Stomach (tissue), 9 donors: ENCODE data around the gene ACSM5. TPM values are rescaled to one million over a fixed set of nuclear protein-coding genes. Genes with fewer than 3 reads are reported as not detected.

ENCODE experiments used
- DNase-seq, 2 donors: peaks; one replicate each; pipeline versions ENCODE4 v3.0.0 to v3.0.0-alpha.2; 2013 to 2019
- H3K27ac ChIP-seq, 5 donors: fragments of 200-600 bp in 4 of 5; sonication (generic) in 4 of 5; one replicate each; pipeline ENCODE4 v1.5.1; 2013 to 2019; ENCODE audit warnings: mild to moderate bottlenecking in 1 of 5, moderate library complexity in 1 of 5
- H3K27me3 ChIP-seq, 3 donors: fragments of 200-600 bp; sonication (generic); one replicate each; pipeline ENCODE4 v1.5.1; 2017 to 2019; ENCODE audit warnings: mixed run types in 1 of 3
- H3K36me3 ChIP-seq, 4 donors: fragments of 200-600 bp; sonication (generic); 1 replicate in 3 of 4; 2 replicates in 1 of 4; pipeline ENCODE4 v1.5.1; 2016 to 2019
- H3K4me1 ChIP-seq, 4 donors: fragments of 200-600 bp; sonication (generic); one replicate each; pipeline ENCODE4 v1.5.1; 2016 to 2019
- H3K4me3 ChIP-seq, 4 donors: fragments of 200-600 bp; sonication (generic) in 3 of 4; one replicate each; pipeline ENCODE4 v1.5.1; 2016 to 2019; ENCODE audit warnings: mild to moderate bottlenecking in 1 of 4
- H3K9me3 ChIP-seq, 4 donors: fragments of 200-600 bp; sonication (generic); one replicate each; pipeline ENCODE4 v1.5.1; 2016 to 2019
- EP300 ChIP-seq: sonication (generic); formaldehyde crosslinking; IDR thresholded peaks from one replicate; pipeline ENCODE4 v1.6.1; 2017; ENCODE audit warnings: antibody characterized with exemption
- POLR2A ChIP-seq, 4 donors: fragments of 450-650 bp; IDR thresholded peaks; one replicate each; pipeline ENCODE4 v1.6.1; 2016; ENCODE audit warnings: antibody characterized with exemption in 4 of 4, control low read depth in 2 of 4, mild to moderate bottlenecking in 1 of 4, moderate library complexity in 1 of 4
- POLR2AphosphoS5 ChIP-seq, 3 donors: sonication (generic); formaldehyde crosslinking; IDR thresholded peaks; one replicate each; pipeline ENCODE4 v1.6.1; 2016; ENCODE audit warnings: antibody characterized with exemption in 3 of 3
- WGBS, 5 donors: extraction: QIAGEN DNeasy Blood & Tissue Kit in 3 of 5; methylation state at CpG; one replicate each; pipeline versions ENCODE4 v1.1.5 to v1.1.7; 2013 to 2018; 5-methylcytosine and 5-hydroxymethylcytosine counted together
- intact Hi-C: fragments of 100-400 bp; cut with DNase I; formaldehyde crosslinking; loops from one replicate; pipeline ENCODE4 v1.15.1; 2023; ENCODE audit warnings: low total_unique reads
- polyA plus RNA-seq, 3 donors: library from polyadenylated mRNA; stranded (reverse); fragments of 200-250 nt; gene quantifications; one replicate each; pipeline ENCODE4 v1.2.3, GENCODE V29; 2013
- total RNA-seq, 5 donors: library from RNA; depleted of rRNA; stranded (reverse); fragments of >200 nt; gene quantifications; one replicate each; pipeline versions ENCODE4 v1.1.0 to v1.2.3, GENCODE V29; 2014 to 2016
- TF ChIP-seq, protein P1 (sequence below), 7 experiments: fragments of 450-650 bp in 4 of 7; fragments of 200-600 bp in 3 of 7; sonication (generic) in 3 of 7; IDR thresholded peaks; one replicate each; pipeline ENCODE4 v1.5.1; 2016 to 2019; ENCODE audit warnings: antibody characterized with exemption in 7 of 7, control low read depth in 2 of 7, mild to moderate bottlenecking in 1 of 7
- donor health status: healthy with polysubstance abuse.
- donor health status: Bipolar disorder and iron deficiency.
- donor health status: healthy.

The ACSM5 gene
- total and polyA plus RNA-seq, 8 donors: 1.1 to 4.6 (median 2.3) TPM; not detected in 2

DNA sequence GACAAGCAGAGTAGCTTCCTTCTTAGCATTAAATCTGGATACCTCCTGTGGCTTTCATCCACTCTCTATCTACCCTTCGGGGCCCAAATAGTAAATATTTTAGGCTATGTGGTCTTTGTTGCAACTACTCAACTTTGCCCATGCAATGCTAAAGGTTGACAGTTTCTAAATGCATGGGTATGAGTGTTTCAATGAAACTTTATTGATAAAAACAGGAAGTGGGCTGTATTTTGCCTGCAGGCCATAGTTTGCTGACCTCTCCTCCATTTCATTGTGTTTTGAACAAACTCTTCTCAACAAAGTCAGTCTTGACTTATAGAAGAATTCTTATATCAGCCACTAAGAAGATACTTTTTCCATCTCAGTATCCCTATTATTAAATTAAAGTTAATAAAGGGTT, 76.1 kb downstream of the ACSM5 start:
- Histone ChIP-seq H3K4me3 (no peak overlapping the region), H3K27me3 (no peaks in the 10 kb centered on the region), H3K27ac (no peak overlapping the region), H3K4me1 (no peaks in the 10 kb centered on the region), H3K36me3 (no peaks in the 10 kb centered on the region), H3K9me3 (no peaks in the 10 kb centered on the region)
- no peak for DNase-seq
- 66 to 84% (median 75%) methylated on average over 1 of the region's 1 CpG for whole genome bisulfite sequencing, 5 donors
- TF ChIP-seq POLR2AphosphoS5 (IDR thresholded peaks at IDR 0.05) (no peak), POLR2A (IDR thresholded peaks at IDR 0.05) (no peak), EP300 (no peak)
- TF ChIP-seq, protein P1, sequence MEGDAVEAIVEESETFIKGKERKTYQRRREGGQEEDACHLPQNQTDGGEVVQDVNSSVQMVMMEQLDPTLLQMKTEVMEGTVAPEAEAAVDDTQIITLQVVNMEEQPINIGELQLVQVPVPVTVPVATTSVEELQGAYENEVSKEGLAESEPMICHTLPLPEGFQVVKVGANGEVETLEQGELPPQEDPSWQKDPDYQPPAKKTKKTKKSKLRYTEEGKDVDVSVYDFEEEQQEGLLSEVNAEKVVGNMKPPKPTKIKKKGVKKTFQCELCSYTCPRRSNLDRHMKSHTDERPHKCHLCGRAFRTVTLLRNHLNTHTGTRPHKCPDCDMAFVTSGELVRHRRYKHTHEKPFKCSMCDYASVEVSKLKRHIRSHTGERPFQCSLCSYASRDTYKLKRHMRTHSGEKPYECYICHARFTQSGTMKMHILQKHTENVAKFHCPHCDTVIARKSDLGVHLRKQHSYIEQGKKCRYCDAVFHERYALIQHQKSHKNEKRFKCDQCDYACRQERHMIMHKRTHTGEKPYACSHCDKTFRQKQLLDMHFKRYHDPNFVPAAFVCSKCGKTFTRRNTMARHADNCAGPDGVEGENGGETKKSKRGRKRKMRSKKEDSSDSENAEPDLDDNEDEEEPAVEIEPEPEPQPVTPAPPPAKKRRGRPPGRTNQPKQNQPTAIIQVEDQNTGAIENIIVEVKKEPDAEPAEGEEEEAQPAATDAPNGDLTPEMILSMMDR (IDR thresholded peaks at IDR 0.05): no peak
- intact Hi-C loops: no loop called here

Other genes starting within 250 kb of the ACSM5 start
- 10 to 100 TPM in 2 of 5 donors, 1 to 10 TPM in 2, under 1 TPM in 1; 0.55 to 53.3 (median 5.2) TPM for gene GP2, start 82.0 kb upstream of the ACSM5 start, total RNA-seq
- gene GP2, start 82.0 kb upstream of the ACSM5 start, polyA plus RNA-seq: 10 to 100 TPM in 2 of 3 donors, 1 to 10 TPM in 1; 6.7 to 47.5 (median 22.1) TPM
- gene UMOD, start 56.8 kb upstream of the ACSM5 start, total RNA-seq: 1 to 10 TPM in 2 of 5 donors, under 1 TPM in 1, not detected in 2; 0.45 to 3.0 (median 1.3) TPM
- under 1 TPM in 2 of 3 donors, not detected in 1; 0.25 to 0.53 TPM for gene UMOD, start 56.8 kb upstream of the ACSM5 start, polyA plus RNA-seq
- 10 to 100 TPM in 2 of 5 donors, 1 to 10 TPM in 1, under 1 TPM in 1, not detected in 1; 0.37 to 34.8 (median 12.7) TPM for gene PDILT, start 4.8 kb upstream of the ACSM5 start, total RNA-seq
- gene PDILT, start 4.8 kb upstream of the ACSM5 start, polyA plus RNA-seq: 100 to 1,000 TPM in 2 of 3 donors, 10 to 100 TPM in 1; 72.7 to 150 (median 110) TPM
- not detected for gene ACSM2A, start 42.0 kb downstream of the ACSM5 start, total RNA-seq
- under 1 TPM in 1 of 3 donors, not detected in 2; 0.08 TPM for gene ACSM2A, start 42.0 kb downstream of the ACSM5 start, polyA plus RNA-seq
- 1 to 10 TPM in 1 of 5 donors, not detected in 4; 1.8 TPM for gene ACSM2B, start 166.8 kb downstream of the ACSM5 start, total RNA-seq
- gene ACSM2B, start 166.8 kb downstream of the ACSM5 start, polyA plus RNA-seq: under 1 TPM in 1 of 3 donors, not detected in 2; 0.20 TPM